IMR-90 (cell line): Measurements from ENCODE around the gene FGD3. TPM values are rescaled to one million over a fixed set of nuclear protein-coding genes. Genes with fewer than 3 reads are reported as not detected.

ENCODE experiments used
- ATAC-seq: fragments of 200-7000 bp; cut with Tn5 transposase; 2 replicates; pipeline ENCODE4 v1.9.1; 2020; ENCODE audit warnings: low read depth, mild to moderate bottlenecking, moderate library complexity
- BruUV-seq: library from RNA; stranded (reverse); fragments of 400-500 nt; replicated peaks from 2 replicates; lab custom pipeline; 2021; lab: Mats Ljungman, UMichigan
- CTCF ChIA-PET: fragments of 300-600 bp; formaldehyde crosslinking; extraction: SDS; loops from one replicate; lab custom pipeline; 2021; ENCODE audit warnings: antibody characterized with exemption; lab: Yijun Ruan, JAX
- POLR2A ChIA-PET: fragments of 300-600 bp; sonication (Branson Sonifier 250); formaldehyde crosslinking; loops from one replicate; lab custom pipeline; 2022; ENCODE audit warnings: antibody characterized with exemption; ENCODE audit not compliant: unreplicated experiment; lab: Charles Lee
- DNase-seq: peaks from one replicate; pipeline ENCODE4 v3.0.0; 2013
- H2AFZ ChIP-seq: replicated peaks from 2 replicates; pipeline ENCODE3; 2013; ENCODE audit warnings: low read length, mild to moderate bottlenecking; ENCODE audit not compliant: poor library complexity
- H2AK5ac ChIP-seq: 2 replicates; pipeline ENCODE4 v1.6.1; 2013; ENCODE audit warnings: low read depth, low read length, inconsistent platforms
- H2AK9ac ChIP-seq: replicated peaks from 2 replicates; pipeline ENCODE3; 2013; ENCODE audit warnings: mild to moderate bottlenecking, low read depth, low read length, moderate library complexity; ENCODE audit not compliant: poor library complexity
- H2BK120ac ChIP-seq: 2 replicates; pipeline ENCODE4 v1.6.1; 2013; ENCODE audit warnings: low read depth, low read length, inconsistent platforms
- H2BK15ac ChIP-seq: 3 replicates; pipeline ENCODE4 v1.6.1; 2013; ENCODE audit warnings: low read depth, low read length, inconsistent platforms
- H2BK20ac ChIP-seq: 2 replicates; pipeline ENCODE4 v1.6.1; 2013; ENCODE audit warnings: low read depth, mild to moderate bottlenecking, inconsistent platforms, low read length, moderate library complexity
- H2BK5ac ChIP-seq: 2 replicates; pipeline ENCODE4 v1.6.1; 2013; ENCODE audit warnings: mild to moderate bottlenecking, low read depth, low read length, inconsistent platforms; ENCODE audit not compliant: poor library complexity, severe bottlenecking
- H3K14ac ChIP-seq: replicated peaks from 2 replicates; pipeline ENCODE4 v1.6.1; 2013; ENCODE audit warnings: low read depth, low read length, inconsistent platforms
- H3K18ac ChIP-seq: 2 replicates; pipeline ENCODE4 v1.6.1; 2013; ENCODE audit warnings: low read depth, low read length, control low read depth
- H3K23ac ChIP-seq: 2 replicates; pipeline ENCODE4 v1.6.1; 2013; ENCODE audit warnings: low read depth, low read length, inconsistent platforms
- H3K27ac ChIP-seq: 2 replicates; pipeline ENCODE4 v1.5.1; 2013; ENCODE audit warnings: mild to moderate bottlenecking, control low read depth, low read length; ENCODE audit not compliant: insufficient read depth
- H3K27me3 ChIP-seq: 2 replicates; pipeline ENCODE4 v1.6.1; 2013; ENCODE audit warnings: low read length; ENCODE audit not compliant: control insufficient read depth, insufficient read depth
- H3K36me3 ChIP-seq: 2 replicates; pipeline ENCODE4 v1.6.1; 2013; ENCODE audit warnings: low read length, mixed read lengths; ENCODE audit not compliant: control insufficient read depth, insufficient read depth
- H3K4ac ChIP-seq: 2 replicates; pipeline ENCODE4 v1.6.1; 2013; ENCODE audit warnings: low read depth, low read length, inconsistent platforms
- H3K4me1 ChIP-seq: 2 replicates; pipeline ENCODE4 v1.6.1; 2013; ENCODE audit warnings: low read length, mixed read lengths; ENCODE audit not compliant: control insufficient read depth, insufficient read depth
- H3K4me2 ChIP-seq: 2 replicates; pipeline ENCODE4 v1.6.1; 2013; ENCODE audit warnings: low read depth, mild to moderate bottlenecking, control low read depth, low read length, moderate library complexity
- H3K4me3 ChIP-seq: 2 replicates; pipeline ENCODE4 v1.5.1; 2013; ENCODE audit warnings: low read depth, mild to moderate bottlenecking, control low read depth, low read length, moderate library complexity; ENCODE audit not compliant: insufficient read depth
- H3K56ac ChIP-seq: 2 replicates; pipeline ENCODE4 v1.6.1; 2013; ENCODE audit warnings: low read length, inconsistent platforms; ENCODE audit not compliant: insufficient read depth; ENCODE audit errors: extremely low read depth
- H3K79me1 ChIP-seq, 2 experiments: 2 replicates each; pipeline ENCODE4 v1.6.1; 2013; ENCODE audit warnings: low read length in 2 of 2, inconsistent platforms in 1 of 2, low read depth in 1 of 2
- H3K9ac ChIP-seq: 2 replicates; pipeline ENCODE4 v1.6.1; 2013; ENCODE audit warnings: low read depth, low read length, control low read depth
- H3K9me1 ChIP-seq: 2 replicates; pipeline ENCODE4 v1.6.1; 2013; ENCODE audit warnings: low read length, inconsistent platforms; ENCODE audit not compliant: insufficient read depth
- H3K9me3 ChIP-seq: 2 replicates; pipeline ENCODE4 v1.6.1; 2013; ENCODE audit warnings: low read length; ENCODE audit not compliant: control insufficient read depth, insufficient read depth
- H4K20me1 ChIP-seq: 2 replicates; pipeline ENCODE4 v1.6.1; 2013; ENCODE audit warnings: low read length, inconsistent platforms; ENCODE audit not compliant: insufficient read depth
- H4K5ac ChIP-seq: 2 replicates; pipeline ENCODE4 v1.6.1; 2013; ENCODE audit warnings: mild to moderate bottlenecking, low read depth, low read length, control low read depth
- H4K8ac ChIP-seq, 2 experiments: 2 replicates each; pipeline ENCODE4 v1.6.1; 2013; ENCODE audit warnings: low read depth in 2 of 2, low read length in 2 of 2, control low read depth in 1 of 2, inconsistent platforms in 1 of 2
- H4K91ac ChIP-seq: 2 replicates; pipeline ENCODE4 v1.6.1; 2013; ENCODE audit warnings: low read depth, low read length, inconsistent platforms; ENCODE audit not compliant: insufficient read depth
- BHLHE40 ChIP-seq: fragments of 150-350 bp; IDR thresholded peaks from 2 replicates; pipeline ENCODE4 v1.6.1; 2016; ENCODE audit warnings: mild to moderate bottlenecking, low read depth, low read length
- MAFK ChIP-seq: IDR thresholded peaks from 2 replicates; pipeline ENCODE4 v1.6.1; 2012; ENCODE audit warnings: low read depth, low read length, improper control_type of control experiment
- WGBS, 2 experiments: methylation state at CpG; one replicate each; pipeline versions ENCODE4 v1.1.5 to v1.1.7; 2013; ENCODE audit warnings: missing lambda C conversion rate in 2 of 2; ENCODE audit not compliant: insufficient read length in 1 of 2; ENCODE audit errors: extremely low coverage in 2 of 2; 5-methylcytosine and 5-hydroxymethylcytosine counted together
- dilution Hi-C: fragments of 300-500 bp; cut with HindIII; formaldehyde crosslinking; loops from one replicate; pipeline ENCODE4 v1.14.3; 2018; ENCODE audit warnings: low sequenced_read_pairs; ENCODE audit not compliant: unreplicated experiment
- in situ Hi-C: fragments of 300-500 bp; cut with MboI; formaldehyde crosslinking; loops from 3 replicates; pipeline ENCODE4 v1.14.3; 2019; ENCODE audit warnings: low sequenced_read_pairs, inconsistent platforms, mixed read lengths
- intact Hi-C: fragments of 100-400 bp; cut with micrococcal nuclease; formaldehyde crosslinking; loops from 2 replicates; pipeline ENCODE4 v1.10.0; 2022
- polyA plus RNA-seq, 3 experiments: library from polyadenylated mRNA; depleted of rRNA; stranded (reverse); fragments of >200 nt; gene quantifications; 2 replicates each; pipeline ENCODE4 v1.2.3, GENCODE V29; 2012; ENCODE audit warnings: low replicate concordance in 1 of 3
- total RNA-seq: library from RNA; depleted of rRNA; stranded (reverse); fragments of >200 nt; gene quantifications from 2 replicates; pipeline ENCODE4 v1.2.3, GENCODE V29; 2012

The FGD3 gene
- total and polyA plus RNA-seq, 2 of the 4 experiments (the other 2 are of a cell fraction), result not detected

DNA sequence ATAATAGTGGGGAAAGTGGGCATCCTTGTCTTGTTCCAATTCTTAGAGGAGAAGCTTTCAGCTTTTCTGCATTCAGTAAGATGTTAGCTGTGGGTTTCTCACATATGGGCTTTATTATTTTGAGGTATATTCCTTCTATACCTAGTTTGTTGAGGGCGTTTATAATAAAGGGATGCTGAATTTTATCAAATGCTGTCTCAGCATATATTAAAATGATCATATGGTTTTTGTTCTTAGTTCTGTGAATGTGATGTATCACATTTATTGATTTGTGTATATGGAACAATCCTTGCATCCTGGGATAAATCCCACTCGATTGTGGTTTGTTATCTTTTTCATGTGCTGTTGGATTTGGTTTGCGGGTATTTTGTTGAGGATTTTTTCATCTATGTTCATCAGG lies 43.1 kb downstream of the FGD3 start:
- intact Hi-C loops (no loop called here), in situ Hi-C loops (no loop called here), dilution Hi-C loops (no loop called here)
- H3K56ac ChIP-seq, result no peak overlapping the region
- H2BK120ac ChIP-seq, result no peak overlapping the region
- H3K23ac ChIP-seq, result no peak overlapping the region
- H2AFZ ChIP-seq, result no peak overlapping the region
- ChIA-PET POLR2A (no interaction called here), CTCF (no interaction called here)
- H3K9me1 ChIP-seq, result no peaks in the 10 kb centered on the region
- H4K20me1 ChIP-seq, result no peaks in the 10 kb centered on the region
- DNase-seq (no peak), ATAC-seq (no peak)
- no peak overlapping the region for H2AK9ac ChIP-seq
- no TSS peak for BruUV-seq
- no peak overlapping the region for H2AK5ac ChIP-seq
- H3K4me3 ChIP-seq, result no peak overlapping the region
- TF ChIP-seq MAFK (peak; percentile 86), BHLHE40 (no peak)
- no peak overlapping the region for H2BK15ac ChIP-seq
- H3K4me2 ChIP-seq, result no peak overlapping the region
- H3K9ac ChIP-seq, result no peak overlapping the region
- no peaks in the 10 kb centered on the region for H3K79me1 ChIP-seq
- H4K5ac ChIP-seq, result no peak overlapping the region
- no peaks in the 10 kb centered on the region; the same call in 1 of the 2 replicates for H3K9me3 ChIP-seq
- no peaks in the 10 kb centered on the region for H3K27me3 ChIP-seq
- no peaks in the 10 kb centered on the region for H3K36me3 ChIP-seq
- H4K91ac ChIP-seq, result no peak overlapping the region
- H3K14ac ChIP-seq, result no peak overlapping the region
- no peak overlapping the region for H4K8ac ChIP-seq
- H2BK5ac ChIP-seq, result no peak overlapping the region
- H3K27ac ChIP-seq, result no peak overlapping the region
- 67% methylated on average over 1 of the region's 3 CpGs; no CpG with 5 or more reads in 1 of the 2 experiments for WGBS, 2 experiments
- no peak overlapping the region for H2BK20ac ChIP-seq
- no peak overlapping the region for H3K18ac ChIP-seq
- no peaks in the 10 kb centered on the region for H3K4me1 ChIP-seq
- no peak overlapping the region for H3K4ac ChIP-seq
